ENCODE data around the gene NCOA7.

Gene NCOA7

DNA sequence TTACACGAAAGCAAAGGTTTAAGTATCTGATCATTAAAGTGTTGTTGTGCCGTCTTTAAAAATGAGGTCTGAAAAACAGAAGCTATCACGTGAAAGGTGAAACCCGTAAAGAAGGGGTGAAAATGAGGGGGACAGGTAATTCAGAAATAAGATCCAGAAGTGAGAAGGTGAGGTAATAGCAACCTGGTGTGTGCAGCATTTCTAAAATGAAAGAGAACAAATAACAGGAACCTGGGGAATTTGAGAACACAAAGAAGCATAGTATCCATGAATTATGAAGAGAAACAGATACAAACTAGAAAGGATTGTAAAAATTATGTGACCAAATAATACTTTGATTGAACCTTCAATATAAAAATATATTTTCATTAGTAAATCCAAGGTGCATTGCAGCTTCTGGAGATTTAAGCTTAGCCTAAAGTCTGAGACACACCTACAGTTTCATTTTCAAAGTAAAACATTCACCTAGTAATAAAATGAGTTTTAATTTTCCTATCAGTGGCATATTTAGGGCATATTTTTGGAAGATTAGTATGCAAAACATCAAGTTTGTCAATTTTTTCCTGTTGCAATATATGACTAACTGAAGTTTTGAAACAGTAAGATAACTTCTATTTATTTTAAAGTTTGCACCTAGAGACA lies 39.9 kb upstream of the NCOA7 start:
- H3K27me3 Mint-ChIP-seq = peaks cover 28% of the 10 kb centered on the region
- H3K36me3 Mint-ChIP-seq = no peaks in the 10 kb centered on the region
- H3K4me3 Mint-ChIP-seq = peak overlapping the region; percentile 92
- no peaks in the 10 kb centered on the region for H3K9me3 Mint-ChIP-seq (ENCODE audit: low read depth)
- peaks cover 35% of the 10 kb centered on the region for H3K4me1 Mint-ChIP-seq (ENCODE audit: low read depth)
- H3K27ac Mint-ChIP-seq = no peak overlapping the region

- Mint-ChIP-seq H3K27ac (no peak overlapping the region), H3K4me3 (no peak overlapping the region), H3K27me3 (peaks cover 22% of the 10 kb centered on the region), H3K4me1 (ENCODE audit: low read depth) (peaks cover 31% of the 10 kb centered on the region), H3K36me3 (no peaks in the 10 kb centered on the region), H3K9me3 (ENCODE audit: low read depth) (no peaks in the 10 kb centered on the region)
Measured at GRCh38 chr6:125751334-125751916, 39.3 kb upstream of the NCOA7 start.

DNA sequence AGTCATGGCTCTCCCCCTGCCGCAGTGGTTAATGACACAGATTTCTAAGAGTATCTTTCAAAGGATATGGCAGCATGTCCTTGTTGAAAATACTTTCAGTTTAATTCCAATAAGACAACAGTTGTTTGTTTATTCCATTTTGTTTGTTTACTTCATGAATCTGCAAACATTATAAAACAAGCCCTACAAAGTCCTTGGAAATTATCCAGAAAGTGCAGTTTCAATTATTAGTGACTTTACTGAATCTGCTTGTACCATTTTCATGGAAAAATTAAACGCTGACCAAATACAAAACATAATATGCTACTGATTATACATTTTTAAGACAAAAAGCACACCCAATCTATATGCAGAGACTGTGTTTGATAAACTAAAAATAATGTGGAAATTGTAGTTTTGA lies 38.0 kb upstream of the NCOA7 start:
- Mint-ChIP-seq H3K4me1 (ENCODE audit: low read depth) (peaks cover 19% of the 10 kb centered on the region), H3K27ac (no peak overlapping the region), H3K27me3 (peaks cover 18% of the 10 kb centered on the region), H3K9me3 (ENCODE audit: low read depth) (no peaks in the 10 kb centered on the region), H3K36me3 (no peaks in the 10 kb centered on the region), H3K4me3 (no peak overlapping the region)

DNA sequence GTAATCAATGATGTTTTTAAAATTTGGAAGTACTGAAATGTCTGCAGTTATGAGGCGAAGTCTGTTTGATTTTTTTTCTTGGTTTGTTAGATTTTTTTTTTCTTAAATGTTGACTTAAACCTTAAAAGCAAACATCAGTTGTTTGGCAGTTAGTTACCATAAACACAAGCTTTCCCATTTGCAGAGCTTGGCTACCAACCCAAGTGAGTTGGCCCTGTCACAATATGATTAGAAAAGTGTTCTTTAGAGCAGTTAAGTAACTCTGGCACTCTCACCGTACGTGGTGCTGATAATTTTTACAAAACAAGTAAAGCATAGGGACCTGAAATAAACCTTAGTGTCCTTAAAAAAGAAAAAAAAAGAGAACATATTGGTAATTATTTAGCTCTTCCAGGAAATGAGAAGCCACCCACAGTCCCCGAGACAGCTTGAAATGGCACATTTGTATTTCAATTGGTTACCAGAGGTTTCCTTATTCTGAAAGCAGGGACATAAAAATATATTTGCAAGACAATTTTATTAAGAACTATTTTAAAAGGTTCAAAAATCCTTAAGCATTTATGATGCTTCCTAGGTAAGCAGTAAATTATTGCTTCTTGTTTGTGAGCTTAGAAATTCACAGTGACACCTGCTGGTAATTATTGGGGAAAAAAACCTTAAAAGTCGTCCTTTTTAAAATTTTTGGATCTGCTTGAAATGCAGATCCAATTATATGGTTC lies 37.4 kb upstream of the NCOA7 start:
- no peaks in the 10 kb centered on the region for H3K36me3 Mint-ChIP-seq
- H3K4me1 Mint-ChIP-seq (ENCODE audit: low read depth) = peaks cover 19% of the 10 kb centered on the region
- H3K27ac Mint-ChIP-seq = no peak overlapping the region
- no peak overlapping the region for H3K4me3 Mint-ChIP-seq
- H3K27me3 Mint-ChIP-seq = peaks cover 18% of the 10 kb centered on the region
- no peaks in the 10 kb centered on the region for H3K9me3 Mint-ChIP-seq (ENCODE audit: low read depth)

DNA sequence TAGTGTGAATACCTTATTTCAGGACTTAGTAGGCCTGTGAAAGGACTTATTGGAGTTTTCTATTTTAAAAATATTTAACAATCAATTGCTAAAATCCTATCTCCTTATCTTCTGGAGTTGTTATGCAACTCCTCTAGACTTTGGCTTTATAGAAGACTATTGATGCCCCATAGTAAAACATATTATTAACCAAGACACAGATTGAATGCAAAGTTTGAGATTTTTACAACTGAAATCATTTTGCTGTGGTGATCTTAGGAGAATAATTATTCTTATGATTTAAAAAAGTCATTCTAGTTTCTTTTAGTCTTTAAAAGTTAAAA lies 36.9 kb upstream of the NCOA7 start:
- Mint-ChIP-seq H3K27ac (no peak overlapping the region), H3K4me1 (ENCODE audit: low read depth) (peaks cover 15% of the 10 kb centered on the region), H3K36me3 (no peaks in the 10 kb centered on the region), H3K4me3 (no peak overlapping the region), H3K27me3 (peaks cover 16% of the 10 kb centered on the region), H3K9me3 (ENCODE audit: low read depth) (no peaks in the 10 kb centered on the region)

DNA sequence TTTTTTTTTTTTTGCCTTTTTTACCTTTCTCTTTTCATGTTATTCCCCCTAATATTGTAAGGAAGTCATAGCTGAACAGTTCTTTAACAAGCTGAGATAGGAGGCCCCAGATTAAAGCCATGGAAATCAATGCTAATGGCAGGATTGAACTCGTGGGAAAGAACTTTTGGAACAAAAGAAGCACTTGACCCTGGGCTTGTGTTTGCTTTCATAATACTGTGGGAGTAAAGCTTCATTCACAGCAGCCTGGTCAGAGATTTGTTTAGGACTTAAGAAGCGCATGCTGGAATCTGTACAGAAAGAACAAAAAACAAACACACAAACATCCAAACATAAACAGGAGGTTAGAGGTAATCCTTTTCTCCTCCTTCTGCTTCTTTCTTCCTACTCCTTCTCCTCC lies 36.2 kb upstream of the NCOA7 start:
- H3K9me3 Mint-ChIP-seq (ENCODE audit: low read depth) = no peaks in the 10 kb centered on the region
- no peak overlapping the region for H3K27ac Mint-ChIP-seq
- no peaks in the 10 kb centered on the region for H3K36me3 Mint-ChIP-seq
- no peak overlapping the region for H3K4me3 Mint-ChIP-seq
- H3K27me3 Mint-ChIP-seq = peaks cover 22% of the 10 kb centered on the region
- H3K4me1 Mint-ChIP-seq (ENCODE audit: low read depth) = peaks cover 15% of the 10 kb centered on the region

- no peaks in the 10 kb centered on the region for H3K36me3 Mint-ChIP-seq
- H3K4me3 Mint-ChIP-seq = no peak overlapping the region
- no peaks in the 10 kb centered on the region for H3K9me3 Mint-ChIP-seq (ENCODE audit: low read depth)
- peaks cover 17% of the 10 kb centered on the region for H3K27me3 Mint-ChIP-seq
- no peak overlapping the region for H3K27ac Mint-ChIP-seq
- H3K4me1 Mint-ChIP-seq (ENCODE audit: low read depth) = no peaks in the 10 kb centered on the region
Measured at GRCh38 chr6:125759184-125759902, 31.4 kb upstream of the NCOA7 start.

DNA sequence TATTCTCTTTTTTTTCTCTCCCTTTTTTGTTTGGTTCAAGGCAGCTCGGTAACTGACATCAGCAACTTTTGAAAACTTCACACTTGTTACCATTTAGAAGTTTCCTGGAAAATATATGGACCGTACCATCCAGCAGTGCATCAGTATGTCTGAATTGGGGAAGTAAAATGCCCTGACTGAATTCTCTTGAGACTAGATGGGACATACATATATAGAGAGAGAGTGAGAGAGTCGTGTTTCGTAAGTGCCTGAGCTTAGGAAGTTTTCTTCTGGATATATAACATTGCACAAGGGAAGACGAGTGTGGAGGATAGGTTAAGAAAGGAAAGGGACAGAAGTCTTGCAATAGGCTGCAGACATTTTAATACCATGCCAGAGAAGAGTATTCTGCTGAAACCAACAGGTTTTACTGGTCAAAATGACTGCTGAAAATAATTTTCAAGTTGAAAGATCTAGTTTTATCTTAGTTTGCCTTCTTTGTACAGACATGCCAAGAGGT lies 30.8 kb upstream of the NCOA7 start:
- H3K4me3 Mint-ChIP-seq = no peak overlapping the region
- H3K4me1 Mint-ChIP-seq (ENCODE audit: low read depth) = no peaks in the 10 kb centered on the region
- H3K36me3 Mint-ChIP-seq = no peaks in the 10 kb centered on the region
- peaks cover 14% of the 10 kb centered on the region for H3K27me3 Mint-ChIP-seq
- no peak overlapping the region for H3K27ac Mint-ChIP-seq
- no peaks in the 10 kb centered on the region for H3K9me3 Mint-ChIP-seq (ENCODE audit: low read depth)

DNA sequence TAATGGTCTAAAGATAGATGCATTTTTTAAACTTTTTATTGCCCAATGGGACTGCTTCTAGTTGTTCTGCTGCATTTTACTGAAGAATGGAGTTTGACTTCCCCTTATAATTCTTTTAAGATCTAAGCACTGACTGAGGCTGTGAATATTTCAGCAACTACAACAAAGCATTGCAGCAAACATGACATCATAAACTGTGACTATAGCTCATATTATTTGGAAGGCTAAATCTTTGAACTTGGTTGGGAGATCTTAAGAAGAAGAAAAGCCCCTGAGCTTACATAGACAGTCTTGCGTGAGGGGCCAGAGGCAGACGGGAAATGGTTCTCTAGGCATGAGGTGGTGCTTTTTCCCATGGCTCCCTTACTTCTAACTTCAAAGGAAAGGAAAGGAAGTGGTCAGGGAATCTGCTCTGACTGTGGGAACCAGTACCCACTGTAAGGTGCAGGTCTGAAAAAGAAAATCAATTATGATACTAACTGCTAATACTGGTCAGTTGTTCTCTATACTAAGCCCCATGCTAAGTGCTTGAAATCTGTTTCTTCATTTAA lies 26.6 kb upstream of the NCOA7 start:
- Mint-ChIP-seq H3K4me1 (ENCODE audit: low read depth) (no peaks in the 10 kb centered on the region), H3K9me3 (ENCODE audit: low read depth) (no peaks in the 10 kb centered on the region), H3K36me3 (no peaks in the 10 kb centered on the region), H3K27me3 (peaks cover 19% of the 10 kb centered on the region), H3K27ac (no peak overlapping the region), H3K4me3 (no peak overlapping the region)

DNA sequence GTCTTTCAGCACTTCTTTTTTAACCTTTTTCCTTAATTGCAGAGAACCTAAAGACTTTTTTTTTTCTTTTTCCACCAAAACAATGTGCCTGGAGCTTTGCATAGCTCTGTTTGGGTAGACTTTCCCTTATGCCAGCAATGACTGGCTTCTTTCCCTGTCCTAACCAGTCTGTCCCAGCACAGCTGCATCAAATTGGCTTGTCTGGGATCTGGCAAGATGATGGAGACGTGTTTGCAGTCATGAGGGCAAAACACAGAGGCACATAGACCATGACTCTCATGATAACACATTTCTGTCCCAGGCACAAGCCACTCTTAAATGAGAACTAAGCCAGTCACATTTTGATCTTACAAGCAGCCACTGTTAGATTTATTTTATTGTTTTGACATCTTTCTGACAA lies 24.8 kb upstream of the NCOA7 start:
- Mint-ChIP-seq H3K27me3 (peaks cover 15% of the 10 kb centered on the region), H3K27ac (no peak overlapping the region)

DNA sequence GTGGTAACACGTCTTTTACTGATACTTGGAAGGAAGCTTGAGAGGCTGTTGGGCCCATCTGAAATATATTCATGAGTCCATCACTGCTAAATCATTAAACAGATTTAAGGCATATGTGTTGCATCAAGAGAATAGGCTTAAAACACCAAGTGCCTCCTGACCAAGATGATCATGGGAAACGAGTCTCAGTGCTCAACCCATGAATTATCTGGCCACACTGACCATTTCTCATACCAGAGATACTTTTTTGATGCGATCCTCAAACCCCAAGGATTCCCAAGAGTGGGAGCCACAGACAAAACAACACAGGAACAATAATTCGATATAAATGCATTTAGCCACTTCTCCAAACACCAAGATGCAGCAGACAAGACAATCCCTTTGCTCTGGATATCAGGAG lies 24.1 kb upstream of the NCOA7 start:
- Mint-ChIP-seq H3K27me3 (peaks cover 13% of the 10 kb centered on the region), H3K36me3 (no peaks in the 10 kb centered on the region), H3K9me3 (ENCODE audit: low read depth) (no peaks in the 10 kb centered on the region), H3K27ac (no peak overlapping the region), H3K4me1 (ENCODE audit: low read depth) (no peaks in the 10 kb centered on the region), H3K4me3 (no peak overlapping the region)

More for the DNA sequence above, 24.8 kb upstream of the NCOA7 start:
- Mint-ChIP-seq H3K4me1 (ENCODE audit: low read depth) (no peaks in the 10 kb centered on the region), H3K9me3 (ENCODE audit: low read depth) (no peaks in the 10 kb centered on the region), H3K36me3 (no peaks in the 10 kb centered on the region), H3K4me3 (no peak overlapping the region)

DNA sequence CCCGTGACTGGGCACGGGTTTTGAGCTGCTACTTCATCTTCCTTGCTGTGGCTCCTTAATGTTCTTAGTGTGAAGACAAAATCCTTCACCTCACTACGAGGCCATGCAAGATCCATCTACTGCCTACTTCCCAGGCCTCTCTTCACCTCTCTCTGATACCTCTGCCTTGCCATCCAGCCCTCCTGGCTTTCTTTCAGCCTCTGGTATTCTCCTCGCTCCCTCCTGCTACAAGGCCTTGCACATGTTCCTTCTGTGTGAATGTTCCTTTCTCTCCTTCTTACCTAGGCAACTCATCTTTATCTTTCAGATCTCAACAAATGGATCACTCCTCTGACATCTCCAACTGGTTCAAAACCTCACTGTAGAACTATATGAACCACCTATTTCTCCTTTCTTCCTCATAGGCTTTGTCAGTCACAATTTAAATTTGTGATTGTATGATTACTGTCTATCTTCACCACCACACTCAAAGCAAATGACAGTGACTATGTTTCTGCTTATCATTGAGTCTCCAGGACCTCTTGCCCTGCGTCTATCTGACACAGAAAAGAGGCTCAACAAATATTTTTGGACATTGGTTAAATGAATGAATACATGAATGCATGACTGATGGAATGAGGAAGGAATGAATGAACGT lies 21.5 kb upstream of the NCOA7 start:
- H3K4me3 Mint-ChIP-seq = no peak overlapping the region
- H3K27ac Mint-ChIP-seq = no peak overlapping the region

DNA sequence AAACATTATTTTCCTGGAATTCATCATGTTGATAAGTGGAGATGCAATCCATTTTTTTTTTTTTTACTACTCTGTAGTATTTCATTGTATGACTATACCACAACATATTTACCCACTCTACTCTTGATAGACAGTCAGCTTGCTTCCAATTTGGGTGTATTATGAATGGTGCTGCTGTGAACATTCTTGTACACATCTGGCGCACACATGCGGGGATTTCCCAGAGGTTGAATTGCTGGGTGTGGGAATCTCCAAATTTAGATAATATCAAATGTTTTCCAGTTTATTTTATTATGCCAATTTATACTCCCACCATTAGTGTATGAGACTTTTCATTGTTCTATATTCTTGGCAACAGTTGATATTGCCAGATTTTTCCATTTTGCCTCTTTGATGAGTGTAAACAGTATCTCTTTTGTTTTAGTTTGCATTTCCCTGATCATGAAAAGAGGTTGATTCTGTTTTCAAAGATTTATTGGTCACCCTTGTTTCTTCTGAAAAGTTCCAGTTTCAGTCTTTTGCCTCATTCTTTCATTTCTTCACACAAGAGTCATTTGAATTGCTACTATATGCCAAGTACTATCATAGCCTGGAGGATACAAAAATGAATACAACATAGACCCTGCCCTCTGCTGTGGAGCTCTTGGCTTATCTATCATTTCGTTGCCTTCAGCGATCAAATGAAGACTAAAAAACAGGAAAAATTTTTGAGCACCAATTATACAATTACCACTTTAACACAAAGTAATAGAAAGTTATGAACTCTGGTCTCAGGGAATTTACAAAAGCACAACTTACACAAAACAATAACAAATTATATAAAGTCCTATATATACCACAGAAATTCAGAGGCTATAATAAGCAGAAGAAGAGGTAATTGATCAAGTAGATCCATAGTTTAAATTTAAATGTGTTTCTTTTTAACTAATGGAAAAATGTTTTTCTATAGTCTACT lies 17.1 kb upstream of the NCOA7 start:
- peaks cover 5% of the 10 kb centered on the region for H3K4me1 Mint-ChIP-seq (ENCODE audit: low read depth)
- H3K27ac Mint-ChIP-seq = no peak overlapping the region

More for the DNA sequence above, 21.5 kb upstream of the NCOA7 start:
- Mint-ChIP-seq H3K27me3 (peaks cover 10% of the 10 kb centered on the region), H3K36me3 (no peaks in the 10 kb centered on the region), H3K9me3 (ENCODE audit: low read depth) (no peaks in the 10 kb centered on the region), H3K4me1 (ENCODE audit: low read depth) (peaks cover 5% of the 10 kb centered on the region)

More for the DNA sequence above, 17.1 kb upstream of the NCOA7 start:
- Mint-ChIP-seq H3K9me3 (ENCODE audit: low read depth) (no peaks in the 10 kb centered on the region), H3K36me3 (no peaks in the 10 kb centered on the region), H3K27me3 (peaks cover 4% of the 10 kb centered on the region), H3K4me3 (no peak overlapping the region)
